Uterus (tissue), 2 donors: ENCODE data around the gene ERP27.

Experiments used
- CTCF ChIP-seq, 4 experiments: fragments of 200-600 bp in 2 of 4; fragments of 450-650 bp in 2 of 4; sonication (generic) in 2 of 4; IDR thresholded peaks; one replicate each; pipeline ENCODE4 v1.5.1; 2016 to 2019; ENCODE audit warnings: antibody characterized with exemption in 4 of 4, mild to moderate bottlenecking in 2 of 4, moderate library complexity in 1 of 4
- POLR2A ChIP-seq, 2 donors: fragments of 450-650 bp; IDR thresholded peaks; one replicate each; pipeline ENCODE4 v1.6.1; 2016; ENCODE audit warnings: antibody characterized with exemption in 2 of 2, mild to moderate bottlenecking in 1 of 2, moderate library complexity in 1 of 2

GRCh38 chr12:14879222-14879933, 59.0 kb downstream of the ERP27 start:
- no peak for TF ChIP-seq CTCF (IDR thresholded peaks at IDR 0.05)
- no peak for TF ChIP-seq POLR2A (IDR thresholded peaks at IDR 0.05)
